ENCODE results near the gene RPS6KA2.
"Not testable (repeated sequence)": the region's sequence is repeated elsewhere in the genome, so short reads cannot be mapped to it uniquely, and the experiment has no call there.

Gene RPS6KA2

DNA sequence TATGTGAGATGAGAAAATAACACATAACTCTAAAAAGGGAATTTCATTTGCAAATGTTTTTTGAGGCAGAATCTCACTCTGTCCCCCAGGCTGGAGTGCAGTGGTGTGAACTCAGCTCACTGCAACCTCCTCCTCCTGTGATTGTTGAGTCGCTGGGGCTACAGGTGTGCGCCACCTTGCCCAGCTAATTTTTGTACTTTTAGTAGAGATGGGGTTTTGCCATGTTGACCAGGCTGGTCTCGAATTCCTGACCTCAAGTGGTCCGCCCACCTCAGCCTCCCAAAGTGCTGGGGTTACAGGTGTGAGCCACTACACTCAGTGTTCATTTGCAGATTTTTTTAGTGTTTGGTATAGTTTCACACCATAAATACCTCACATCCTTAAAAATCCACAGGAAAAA lies 7.5 kb upstream of the RPS6KA2 start:
- H3K4me3 ChIP-seq (ENCODE audit: extremely low read depth, insufficient read depth, low read length, poor library complexity, severe bottlenecking): not testable (repeated sequence)
- 60 to 94% methylated on average over 1 to 2 of the region's 4 CpGs for WGBS, 2 experiments (ENCODE audit: insufficient coverage in 2 of 2)

DNA sequence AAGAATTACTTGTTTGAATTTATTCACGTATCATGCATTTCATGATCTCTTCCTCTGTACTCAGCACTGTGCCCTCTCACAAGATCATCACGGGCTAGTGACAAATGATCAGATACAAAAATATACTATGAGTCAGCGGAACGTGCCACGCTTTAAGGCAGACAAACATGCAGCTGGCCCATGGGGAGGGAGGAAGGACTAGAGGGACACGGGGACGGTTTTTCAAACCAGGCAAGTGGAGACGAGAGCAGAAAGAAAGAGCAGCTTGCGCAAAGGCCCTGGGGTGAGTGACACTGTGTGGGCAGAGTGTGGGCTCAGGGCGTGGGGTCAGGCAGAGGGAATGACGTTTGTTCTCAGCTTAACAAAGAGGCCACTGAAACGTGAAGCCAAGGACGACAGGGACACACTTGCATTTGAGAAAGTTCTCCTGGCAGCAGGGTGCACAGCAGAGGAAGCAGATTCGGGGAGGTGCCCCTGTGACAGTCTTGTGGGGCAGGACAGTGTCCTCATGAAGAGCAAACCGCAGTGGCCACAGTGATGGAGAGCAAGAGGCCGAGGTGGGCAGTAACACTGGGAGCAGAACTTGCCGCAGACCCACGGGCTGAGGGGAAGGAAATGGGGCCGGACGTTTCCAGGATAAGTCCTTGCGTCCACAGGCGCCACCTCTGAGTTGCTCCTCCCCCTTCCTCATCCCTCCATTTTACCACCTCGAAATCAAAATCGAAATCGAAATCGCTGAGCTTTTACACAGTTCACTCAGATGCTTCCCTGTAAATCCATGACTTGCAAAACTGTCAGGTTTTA lies 6.9 kb upstream of the RPS6KA2 start:
- Histone ChIP-seq H3K9me3 (ENCODE audit: control insufficient read depth, low read length) (no peaks in the 10 kb centered on the region), H3K4me3 (ENCODE audit: extremely low read depth, insufficient read depth, low read length, poor library complexity, severe bottlenecking) (no peak overlapping the region), H3K4me1 (ENCODE audit: control insufficient read depth, insufficient read depth, low read length, poor library complexity, severe bottlenecking) (peaks cover 6% of the 10 kb centered on the region), H3K36me3 (ENCODE audit: control insufficient read depth, insufficient read depth, low read length) (no peaks in the 10 kb centered on the region), H3K27ac (ENCODE audit: low read depth, low read length, severe bottlenecking) (no peak overlapping the region)
- WGBS, 2 experiments (ENCODE audit: insufficient coverage in 2 of 2): 85 to 90% methylated on average over 20 of the region's 26 CpGs

More for the DNA sequence above, 7.5 kb upstream of the RPS6KA2 start:
- H3K4me1 ChIP-seq (ENCODE audit: control insufficient read depth, insufficient read depth, low read length, poor library complexity, severe bottlenecking); H3K27ac ChIP-seq (ENCODE audit: low read depth, low read length, severe bottlenecking); H3K36me3 ChIP-seq (ENCODE audit: control insufficient read depth, insufficient read depth, low read length); H3K9me3 ChIP-seq (ENCODE audit: control insufficient read depth, low read length): not testable (repeated sequence)

DNA sequence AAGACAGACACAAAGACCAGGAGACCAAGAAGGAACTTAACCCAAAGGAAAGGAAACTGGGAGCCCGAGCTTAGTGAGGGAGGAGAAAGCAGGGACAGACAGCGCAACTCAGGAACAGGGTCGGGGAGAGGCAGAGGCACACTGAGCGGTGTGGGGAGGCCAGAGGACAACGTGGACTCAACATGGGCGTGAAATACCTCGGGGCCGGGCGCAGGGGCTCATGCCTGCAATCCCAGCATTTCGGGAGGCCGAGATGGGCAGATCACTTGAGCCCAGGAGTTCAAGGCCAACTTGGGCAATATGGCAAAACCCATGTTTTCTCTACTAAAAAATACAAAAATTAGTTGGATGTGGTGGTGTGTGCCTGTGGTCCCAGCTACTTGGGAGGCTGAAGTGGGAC lies 5.7 kb upstream of the RPS6KA2 start:
- WGBS, 2 experiments (ENCODE audit: insufficient coverage in 2 of 2): 87 to 95% methylated on average over 11 of the region's 11 CpGs
- H3K4me1 ChIP-seq (ENCODE audit: control insufficient read depth, insufficient read depth, low read length, poor library complexity, severe bottlenecking): peaks cover 14% of the 10 kb centered on the region
- H3K36me3 ChIP-seq (ENCODE audit: control insufficient read depth, insufficient read depth, low read length): no peaks in the 10 kb centered on the region
- no peak overlapping the region for H3K27ac ChIP-seq (ENCODE audit: low read depth, low read length, severe bottlenecking)
- H3K9me3 ChIP-seq (ENCODE audit: control insufficient read depth, low read length): no peaks in the 10 kb centered on the region
- no peak overlapping the region for H3K4me3 ChIP-seq (ENCODE audit: extremely low read depth, insufficient read depth, low read length, poor library complexity, severe bottlenecking)

DNA sequence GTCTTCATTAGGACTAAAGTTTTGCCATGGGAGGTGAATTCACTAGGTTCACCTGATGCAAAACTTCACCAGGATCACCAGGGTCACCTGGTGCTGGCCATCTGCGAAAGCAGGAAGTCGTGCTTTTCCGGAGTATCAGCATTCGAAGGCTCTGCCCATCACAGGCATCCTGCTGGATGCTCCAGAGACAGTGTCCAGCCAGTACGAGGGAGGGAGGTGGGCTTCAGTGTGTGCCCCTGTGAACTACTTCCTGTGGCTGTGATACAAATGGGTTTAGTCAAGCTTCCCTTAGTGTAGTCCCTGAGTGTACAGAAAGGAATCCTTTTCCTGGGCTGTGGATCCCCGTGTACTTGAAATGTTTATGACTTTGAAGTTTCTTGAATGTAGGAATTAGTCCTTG lies 3.4 kb upstream of the RPS6KA2 start:
- Histone ChIP-seq H3K27ac (ENCODE audit: low read depth, low read length, severe bottlenecking) (no peak overlapping the region), H3K9me3 (ENCODE audit: control insufficient read depth, low read length) (no peaks in the 10 kb centered on the region), H3K36me3 (ENCODE audit: control insufficient read depth, insufficient read depth, low read length) (no peaks in the 10 kb centered on the region), H3K4me3 (ENCODE audit: extremely low read depth, insufficient read depth, low read length, poor library complexity, severe bottlenecking) (no peak overlapping the region), H3K4me1 (ENCODE audit: control insufficient read depth, insufficient read depth, low read length, poor library complexity, severe bottlenecking) (peaks cover 14% of the 10 kb centered on the region)
- WGBS, 2 experiments (ENCODE audit: insufficient coverage in 2 of 2): 85 to 88% methylated on average over 5 to 6 of the region's 6 CpGs

DNA sequence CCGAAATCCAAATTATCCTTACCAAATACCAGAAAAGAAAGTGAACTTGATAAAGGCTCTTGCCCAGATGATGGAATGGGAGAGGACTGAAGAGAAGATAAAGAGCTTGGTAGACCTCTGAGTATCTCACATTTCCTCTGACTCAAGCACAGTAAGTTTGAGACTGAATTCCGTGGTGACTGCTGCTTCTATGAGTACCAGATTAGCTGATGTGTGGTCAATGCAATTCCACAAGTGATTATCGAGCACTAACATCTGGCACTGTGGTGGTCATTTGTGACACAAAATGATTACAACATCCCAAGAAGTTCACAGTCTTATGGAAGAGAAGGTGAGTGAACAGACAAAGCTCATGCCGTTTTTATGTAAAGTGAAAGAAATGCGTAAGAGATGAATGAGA lies 2.6 kb upstream of the RPS6KA2 start:
- H3K4me1 ChIP-seq (ENCODE audit: control insufficient read depth, insufficient read depth, low read length, poor library complexity, severe bottlenecking): peaks cover 14% of the 10 kb centered on the region
- no peaks in the 10 kb centered on the region for H3K9me3 ChIP-seq (ENCODE audit: control insufficient read depth, low read length)
- no peak overlapping the region for H3K27ac ChIP-seq (ENCODE audit: low read depth, low read length, severe bottlenecking)
- H3K4me3 ChIP-seq (ENCODE audit: extremely low read depth, insufficient read depth, low read length, poor library complexity, severe bottlenecking): no peak overlapping the region
- 83 to 89% methylated on average over 3 of the region's 5 CpGs for WGBS, 2 experiments (ENCODE audit: insufficient coverage in 2 of 2)
- no peaks in the 10 kb centered on the region for H3K36me3 ChIP-seq (ENCODE audit: control insufficient read depth, insufficient read depth, low read length)

DNA sequence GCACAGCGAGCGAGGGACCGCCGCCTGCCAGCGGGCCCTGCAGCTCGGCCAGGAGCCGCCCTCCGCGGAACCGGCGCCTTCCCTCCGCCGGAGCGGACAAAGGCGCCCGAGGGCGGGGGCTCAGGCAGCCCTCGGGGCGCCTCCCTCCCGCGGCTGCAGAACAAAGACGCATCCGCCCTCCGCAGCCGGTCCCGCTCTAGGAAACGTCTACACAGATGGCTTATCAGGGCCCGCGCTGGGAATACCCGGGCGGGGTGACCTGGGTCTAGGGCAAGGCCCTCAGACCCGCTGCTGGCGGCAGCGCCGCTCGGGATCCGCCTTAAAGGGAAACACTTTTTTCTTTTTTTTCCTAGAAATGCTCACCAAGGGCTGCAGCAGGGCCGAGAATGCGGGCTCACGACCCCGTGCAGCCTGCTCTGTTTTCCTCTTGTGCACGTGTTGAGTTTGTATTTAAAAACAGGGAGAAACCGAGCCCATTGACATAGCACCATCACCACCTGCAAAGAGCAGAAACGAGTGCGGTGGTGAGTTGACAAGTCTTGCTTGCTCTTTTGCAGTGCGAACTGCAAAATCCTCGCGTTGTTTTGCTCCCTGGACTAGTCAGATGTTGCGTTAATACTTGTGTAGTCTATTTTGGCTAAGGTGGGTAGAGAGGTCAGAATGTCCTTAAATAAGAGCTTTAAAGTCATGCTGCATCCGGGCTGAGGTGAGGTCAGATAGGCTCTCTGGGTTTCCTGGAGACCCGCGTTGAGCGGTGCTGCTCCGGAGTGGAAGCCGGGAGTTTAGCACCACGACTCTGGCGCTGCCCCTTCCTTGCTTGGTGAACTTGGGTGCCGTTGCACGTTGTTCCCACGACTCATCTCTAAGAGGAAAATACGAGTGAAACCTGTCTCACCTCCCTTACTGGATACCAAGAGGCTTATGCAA lies 1.1 kb upstream of the RPS6KA2 start:
- H3K27ac ChIP-seq (ENCODE audit: low read depth, low read length, severe bottlenecking): peak overlapping the region; percentile 97
- H3K4me3 ChIP-seq (ENCODE audit: extremely low read depth, insufficient read depth, low read length, poor library complexity, severe bottlenecking): peak overlapping the region; percentile 58
- H3K4me1 ChIP-seq (ENCODE audit: control insufficient read depth, insufficient read depth, low read length, poor library complexity, severe bottlenecking): peaks cover 14% of the 10 kb centered on the region
- WGBS, 2 experiments (ENCODE audit: insufficient coverage in 2 of 2): 1 to 2% methylated on average over 45 to 54 of the region's 61 CpGs
- no peaks in the 10 kb centered on the region for H3K9me3 ChIP-seq (ENCODE audit: control insufficient read depth, low read length)
- no peaks in the 10 kb centered on the region for H3K36me3 ChIP-seq (ENCODE audit: control insufficient read depth, insufficient read depth, low read length)

DNA sequence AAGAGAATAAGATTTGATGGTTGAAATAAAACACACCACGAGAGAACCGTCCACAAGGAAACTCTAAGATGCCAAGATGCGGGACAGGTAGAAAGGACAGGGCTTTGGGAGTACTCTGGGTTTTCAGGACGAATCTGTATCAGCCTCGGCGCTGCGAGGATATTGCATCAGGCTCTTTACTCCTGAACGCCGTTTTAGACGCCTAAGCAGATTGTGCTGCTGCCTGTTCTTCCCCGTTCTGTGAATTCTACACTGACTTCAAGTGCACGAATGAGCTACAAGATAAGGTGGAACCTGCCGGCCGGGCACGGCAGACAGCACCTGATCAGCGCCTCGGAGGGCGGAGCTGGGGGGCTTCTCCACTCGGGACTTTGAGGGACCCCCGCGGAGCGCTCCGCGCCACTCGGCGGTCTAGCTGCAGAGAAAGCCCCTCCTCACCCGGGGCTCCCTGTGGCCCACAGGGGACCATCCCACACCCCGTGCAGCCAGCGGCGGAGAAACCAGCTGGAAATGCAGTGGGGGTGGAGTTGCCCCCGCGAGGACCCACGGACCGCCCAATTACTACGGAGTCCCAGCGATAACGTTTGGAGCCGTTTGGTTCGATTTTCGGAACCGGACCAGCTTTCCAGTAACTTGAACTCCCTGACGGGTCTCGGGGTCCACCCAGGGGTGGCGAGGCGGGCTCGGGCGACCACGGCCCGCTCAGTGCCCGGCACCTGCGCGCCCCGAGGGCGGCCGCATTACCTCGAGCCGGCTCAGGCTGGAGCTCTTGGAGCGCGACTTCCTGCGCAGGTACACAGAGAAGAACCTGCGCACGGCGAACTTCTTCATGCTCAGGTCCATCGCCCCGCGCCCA lies 646 bp downstream of the RPS6KA2 start:
- Histone ChIP-seq H3K27ac (ENCODE audit: low read depth, low read length, severe bottlenecking) (no peak overlapping the region), H3K36me3 (ENCODE audit: control insufficient read depth, insufficient read depth, low read length) (no peaks in the 10 kb centered on the region), H3K4me3 (ENCODE audit: extremely low read depth, insufficient read depth, low read length, poor library complexity, severe bottlenecking) (peak overlapping the region; percentile 75), H3K4me1 (ENCODE audit: control insufficient read depth, insufficient read depth, low read length, poor library complexity, severe bottlenecking) (peaks cover 14% of the 10 kb centered on the region), H3K9me3 (ENCODE audit: control insufficient read depth, low read length) (no peaks in the 10 kb centered on the region)
- 5% methylated on average over 51 to 54 of the region's 66 CpGs for WGBS, 2 experiments (ENCODE audit: insufficient coverage in 2 of 2)

DNA sequence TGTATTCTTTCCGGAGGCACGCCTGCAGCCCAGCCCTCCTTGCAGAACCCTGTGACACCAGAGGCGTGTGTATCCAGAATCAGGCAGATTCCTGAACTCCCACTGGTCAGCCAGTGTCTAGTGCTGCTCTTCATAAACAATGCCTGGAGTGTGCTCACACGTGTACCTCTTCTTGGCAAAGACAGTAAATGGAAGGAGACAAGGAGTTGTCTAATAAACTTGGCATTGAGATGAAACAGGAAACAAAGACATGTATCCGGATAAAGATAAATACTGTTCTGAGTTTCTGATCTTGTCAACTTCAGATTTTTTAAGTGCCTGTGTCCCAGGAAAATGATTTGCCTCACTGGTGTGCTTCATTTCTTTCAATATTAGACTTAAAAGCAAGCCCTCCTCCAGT lies 1.7 kb downstream of the RPS6KA2 start:
- H3K4me3 ChIP-seq (ENCODE audit: extremely low read depth, insufficient read depth, low read length, poor library complexity, severe bottlenecking): no peak overlapping the region
- 82 to 85% methylated on average over 3 of the region's 5 CpGs for WGBS, 2 experiments (ENCODE audit: insufficient coverage in 2 of 2)

DNA sequence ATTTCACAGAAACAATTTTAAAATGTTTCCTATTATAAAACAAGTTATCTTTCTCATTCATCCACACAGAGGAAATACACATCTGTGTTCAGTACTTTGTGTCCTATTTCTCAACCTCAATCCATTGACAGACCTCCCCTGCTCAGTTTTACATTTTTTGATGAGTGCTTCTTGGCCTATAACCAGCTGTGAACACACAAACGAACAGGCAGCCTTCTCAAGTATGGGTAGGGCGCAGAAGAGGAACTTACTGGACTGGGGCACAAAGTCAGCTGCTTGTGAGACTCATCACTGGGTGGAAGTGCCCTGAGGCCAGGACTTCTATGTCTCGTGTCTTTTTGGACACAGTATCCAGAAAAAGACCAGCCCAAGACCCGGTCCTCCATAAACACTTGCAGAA lies 2.8 kb downstream of the RPS6KA2 start:
- H3K4me3 ChIP-seq (ENCODE audit: extremely low read depth, insufficient read depth, low read length, poor library complexity, severe bottlenecking): no peak overlapping the region
- H3K27ac ChIP-seq (ENCODE audit: low read depth, low read length, severe bottlenecking): no peak overlapping the region
- H3K4me1 ChIP-seq (ENCODE audit: control insufficient read depth, insufficient read depth, low read length, poor library complexity, severe bottlenecking): peaks cover 15% of the 10 kb centered on the region
- WGBS, 2 experiments (ENCODE audit: insufficient coverage in 2 of 2): 87 to 96% methylated on average over 4 of the region's 4 CpGs
- no peaks in the 10 kb centered on the region for H3K9me3 ChIP-seq (ENCODE audit: control insufficient read depth, low read length)
- H3K36me3 ChIP-seq (ENCODE audit: control insufficient read depth, insufficient read depth, low read length): no peaks in the 10 kb centered on the region

More for the DNA sequence above, 1.7 kb downstream of the RPS6KA2 start:
- Histone ChIP-seq H3K36me3 (ENCODE audit: control insufficient read depth, insufficient read depth, low read length) (no peaks in the 10 kb centered on the region), H3K4me1 (ENCODE audit: control insufficient read depth, insufficient read depth, low read length, poor library complexity, severe bottlenecking) (peaks cover 14% of the 10 kb centered on the region), H3K27ac (ENCODE audit: low read depth, low read length, severe bottlenecking) (no peak overlapping the region), H3K9me3 (ENCODE audit: control insufficient read depth, low read length) (no peaks in the 10 kb centered on the region)

DNA sequence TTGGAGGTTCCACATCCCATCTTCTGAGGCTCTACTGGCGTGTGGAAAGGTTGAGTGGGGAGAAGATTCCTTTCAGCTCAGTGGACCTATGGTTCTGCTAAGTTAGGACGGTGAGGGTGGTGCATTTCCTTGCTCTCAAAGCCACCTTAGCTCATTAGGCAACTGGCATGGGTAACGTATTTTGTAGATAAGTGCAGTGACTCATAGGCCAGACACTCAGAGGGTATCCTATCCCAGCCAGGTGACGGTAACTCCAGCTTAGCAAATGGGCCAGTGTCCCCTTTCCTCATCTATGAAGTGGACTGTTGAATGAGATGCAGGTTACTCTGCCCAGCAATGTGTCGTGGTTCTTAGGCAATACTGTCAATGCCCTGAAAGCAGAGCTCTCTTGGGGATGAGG lies 3.7 kb downstream of the RPS6KA2 start:
- peaks cover 7% of the 10 kb centered on the region for H3K36me3 ChIP-seq (ENCODE audit: control insufficient read depth, insufficient read depth, low read length)
- no peak overlapping the region for H3K27ac ChIP-seq (ENCODE audit: low read depth, low read length, severe bottlenecking)
- WGBS, 2 experiments (ENCODE audit: insufficient coverage in 2 of 2): 85 to 93% methylated on average over 3 to 5 of the region's 5 CpGs
- no peaks in the 10 kb centered on the region for H3K9me3 ChIP-seq (ENCODE audit: control insufficient read depth, low read length)
- H3K4me1 ChIP-seq (ENCODE audit: control insufficient read depth, insufficient read depth, low read length, poor library complexity, severe bottlenecking): peaks cover 14% of the 10 kb centered on the region
- H3K4me3 ChIP-seq (ENCODE audit: extremely low read depth, insufficient read depth, low read length, poor library complexity, severe bottlenecking): no peak overlapping the region
